Neutrophil (primary cell): ENCODE results near the gene CCDC81.

Experiments
- H3K27ac ChIP-seq: fragments of 200-600 bp; sonication (generic); 2 replicates; pipeline ENCODE4 v1.5.1; 2016; ENCODE audit warnings: mild to moderate bottlenecking, moderate library complexity
- H3K27me3 ChIP-seq: fragments of 200-600 bp; sonication (generic); 2 replicates; pipeline ENCODE4 v1.6.0; 2016; ENCODE audit warnings: mild to moderate bottlenecking
- H3K36me3 ChIP-seq: fragments of 200-600 bp; sonication (generic); 2 replicates; pipeline ENCODE4 v1.5.1; 2017
- H3K4me1 ChIP-seq, 2 experiments: fragments of 200-600 bp in 1 of 2; sonication (generic) in 1 of 2; 1 replicate in 1 of 2; 2 replicates in 1 of 2; pipeline versions ENCODE4 v1.5.1 to v1.6.1; 2013 to 2016; ENCODE audit warnings: low read depth in 1 of 2, low read length in 1 of 2, mild to moderate bottlenecking in 1 of 2, moderate library complexity in 1 of 2; ENCODE audit not compliant: control insufficient read depth in 1 of 2, insufficient read depth in 1 of 2
- H3K4me3 ChIP-seq, 2 experiments: fragments of 200-600 bp in 1 of 2; sonication (generic) in 1 of 2; 1 replicate in 1 of 2; 2 replicates in 1 of 2; pipeline ENCODE4 v1.5.1; 2013 to 2016; ENCODE audit warnings: low read depth in 1 of 2, low read length in 1 of 2, mild to moderate bottlenecking in 1 of 2, moderate library complexity in 1 of 2
- H3K9me3 ChIP-seq: fragments of 200-600 bp; sonication (generic); 2 replicates; pipeline ENCODE4 v1.5.1; 2016
- TF ChIP-seq, protein P1 (sequence below): fragments of 200-600 bp; sonication (generic); IDR thresholded peaks from 2 replicates; pipeline ENCODE4 v1.5.1; 2016; ENCODE audit warnings: antibody characterized with exemption

Gene CCDC81

GRCh38 chr11:86440843-86441242 lies 66.2 kb downstream of the CCDC81 start:
- Histone ChIP-seq H3K4me1 (no peaks in the 10 kb centered on the region), H3K36me3 (no peaks in the 10 kb centered on the region), H3K27ac (no peak overlapping the region), H3K4me3 (no peak overlapping the region), H3K9me3 (no peaks in the 10 kb centered on the region), H3K27me3 (no peaks in the 10 kb centered on the region)
- TF ChIP-seq, protein P1, sequence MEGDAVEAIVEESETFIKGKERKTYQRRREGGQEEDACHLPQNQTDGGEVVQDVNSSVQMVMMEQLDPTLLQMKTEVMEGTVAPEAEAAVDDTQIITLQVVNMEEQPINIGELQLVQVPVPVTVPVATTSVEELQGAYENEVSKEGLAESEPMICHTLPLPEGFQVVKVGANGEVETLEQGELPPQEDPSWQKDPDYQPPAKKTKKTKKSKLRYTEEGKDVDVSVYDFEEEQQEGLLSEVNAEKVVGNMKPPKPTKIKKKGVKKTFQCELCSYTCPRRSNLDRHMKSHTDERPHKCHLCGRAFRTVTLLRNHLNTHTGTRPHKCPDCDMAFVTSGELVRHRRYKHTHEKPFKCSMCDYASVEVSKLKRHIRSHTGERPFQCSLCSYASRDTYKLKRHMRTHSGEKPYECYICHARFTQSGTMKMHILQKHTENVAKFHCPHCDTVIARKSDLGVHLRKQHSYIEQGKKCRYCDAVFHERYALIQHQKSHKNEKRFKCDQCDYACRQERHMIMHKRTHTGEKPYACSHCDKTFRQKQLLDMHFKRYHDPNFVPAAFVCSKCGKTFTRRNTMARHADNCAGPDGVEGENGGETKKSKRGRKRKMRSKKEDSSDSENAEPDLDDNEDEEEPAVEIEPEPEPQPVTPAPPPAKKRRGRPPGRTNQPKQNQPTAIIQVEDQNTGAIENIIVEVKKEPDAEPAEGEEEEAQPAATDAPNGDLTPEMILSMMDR: no peak

DNA sequence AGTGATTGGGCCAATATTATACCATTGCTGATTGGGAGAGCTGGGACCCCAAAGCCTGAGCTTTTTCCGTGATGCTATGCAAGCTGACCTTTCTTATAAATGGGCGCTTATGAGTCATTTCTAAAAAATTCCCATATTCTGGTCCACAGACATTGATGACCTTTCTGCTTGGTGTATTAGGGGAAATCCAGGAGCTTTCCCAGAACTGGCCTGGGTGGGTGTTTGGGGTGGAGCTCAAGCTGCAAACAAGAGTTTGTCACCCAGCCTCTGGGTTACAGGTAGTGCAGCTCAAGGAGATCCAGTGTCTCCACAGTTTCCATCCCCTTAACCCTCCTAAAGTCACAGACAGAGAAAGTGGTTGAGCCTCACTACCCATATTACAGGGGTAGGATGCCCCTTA lies 67.7 kb downstream of the CCDC81 start:
- no peaks in the 10 kb centered on the region for H3K27me3 ChIP-seq
- TF ChIP-seq, protein P1: no peak
- no peaks in the 10 kb centered on the region for H3K9me3 ChIP-seq
- H3K27ac ChIP-seq: no peak overlapping the region
- H3K4me1 ChIP-seq: no peaks in the 10 kb centered on the region
- no peaks in the 10 kb centered on the region for H3K36me3 ChIP-seq
- H3K4me3 ChIP-seq: no peak overlapping the region

DNA sequence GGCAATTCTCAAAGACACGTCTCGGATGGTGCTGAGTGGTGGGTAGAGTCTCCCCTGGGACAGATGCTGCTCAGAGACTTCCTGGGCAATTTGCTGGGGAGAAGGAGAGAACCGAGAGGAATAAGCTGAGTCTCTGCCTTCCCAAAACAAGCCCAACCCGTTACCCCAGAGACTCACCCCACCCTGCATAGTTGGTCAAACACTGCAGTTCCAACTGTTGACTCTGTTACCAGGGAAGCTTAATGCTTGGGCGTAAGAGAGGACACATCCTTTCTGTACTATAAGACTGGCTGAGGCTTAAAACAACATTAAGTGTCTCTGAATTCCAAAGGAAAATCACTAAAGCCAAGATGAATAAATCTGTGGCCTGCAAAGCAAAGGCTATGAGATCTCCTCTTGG lies 68.1 kb downstream of the CCDC81 start:
- Histone ChIP-seq H3K36me3 (no peaks in the 10 kb centered on the region), H3K27me3 (no peaks in the 10 kb centered on the region), H3K4me3 (no peak overlapping the region), H3K27ac (no peak overlapping the region), H3K9me3 (no peaks in the 10 kb centered on the region), H3K4me1 (peaks cover 0 to under 1% of the 10 kb centered on the region in 2 experiments)
- TF ChIP-seq, protein P1: no peak

- no peak overlapping the region for H3K4me3 ChIP-seq
- H3K4me1 ChIP-seq: peaks cover 0 to 4% of the 10 kb centered on the region in 2 experiments
- H3K36me3 ChIP-seq: no peaks in the 10 kb centered on the region
- TF ChIP-seq, protein P1: no peak
- no peak overlapping the region for H3K27ac ChIP-seq
- H3K27me3 ChIP-seq: no peaks in the 10 kb centered on the region
- H3K9me3 ChIP-seq: no peaks in the 10 kb centered on the region
Measured at GRCh38 chr11:86443415-86443814, 68.7 kb downstream of the CCDC81 start.

GRCh38 chr11:86444981-86445380 lies 70.3 kb downstream of the CCDC81 start:
- Histone ChIP-seq H3K36me3 (no peaks in the 10 kb centered on the region), H3K27ac (no peak overlapping the region), H3K27me3 (no peaks in the 10 kb centered on the region), H3K4me3 (no peak overlapping the region), H3K4me1 (peaks cover 0 to 4% of the 10 kb centered on the region in 2 experiments), H3K9me3 (no peaks in the 10 kb centered on the region)
- TF ChIP-seq, protein P1: no peak
